NCI-H1417 treated with DMSO at 0.1 percent for 48 hours (cell line): ENCODE measurements around the gene FAXDC2.

Experiments
- DNase-seq: peaks from one replicate; lab custom pipeline; 2025; lab: John Stamatoyannopoulos, UW

The FAXDC2 gene, protein sequence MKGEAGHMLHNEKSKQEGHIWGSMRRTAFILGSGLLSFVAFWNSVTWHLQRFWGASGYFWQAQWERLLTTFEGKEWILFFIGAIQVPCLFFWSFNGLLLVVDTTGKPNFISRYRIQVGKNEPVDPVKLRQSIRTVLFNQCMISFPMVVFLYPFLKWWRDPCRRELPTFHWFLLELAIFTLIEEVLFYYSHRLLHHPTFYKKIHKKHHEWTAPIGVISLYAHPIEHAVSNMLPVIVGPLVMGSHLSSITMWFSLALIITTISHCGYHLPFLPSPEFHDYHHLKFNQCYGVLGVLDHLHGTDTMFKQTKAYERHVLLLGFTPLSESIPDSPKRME

DNA sequence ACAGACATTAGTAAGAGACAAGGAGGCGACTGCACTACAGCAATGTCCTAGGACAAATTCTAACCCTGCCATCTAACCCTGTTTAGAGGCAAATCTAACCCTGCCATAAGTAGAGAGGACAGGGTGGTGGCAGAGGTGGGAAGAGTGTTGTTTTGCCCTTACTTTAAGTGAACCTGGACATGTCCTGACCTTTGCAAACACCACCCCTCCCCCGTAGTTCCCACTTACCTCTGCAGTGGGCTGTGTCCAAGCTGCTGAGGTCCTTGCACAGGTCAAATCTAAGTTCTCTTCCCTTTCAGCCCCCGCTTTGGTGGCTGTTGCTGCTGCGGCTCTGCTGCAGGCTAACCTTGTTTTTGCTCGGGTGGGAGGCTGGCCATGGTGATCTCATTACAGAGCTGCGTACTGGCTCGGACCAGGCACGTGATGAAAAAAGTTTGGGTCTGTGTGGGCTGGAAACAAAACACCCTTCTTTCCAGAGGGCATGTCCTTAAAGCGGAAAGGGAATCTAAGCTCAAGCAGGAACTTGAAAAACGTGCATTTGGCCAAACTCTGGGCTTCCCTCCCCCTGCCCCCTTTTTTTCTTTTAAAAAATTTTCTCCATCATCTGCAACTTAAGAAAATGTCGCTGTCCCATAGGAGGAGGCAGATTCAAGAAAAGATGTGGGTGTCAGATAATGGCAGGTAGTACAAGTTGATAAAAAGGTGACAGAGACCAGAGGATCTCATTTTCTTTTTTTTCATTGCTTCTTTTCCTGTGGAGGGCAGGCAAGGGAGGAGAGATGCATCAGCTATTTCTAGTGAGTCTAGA is at the start of gene FAXDC2:
Gene FAXDC2, minus strand, starts transcription at position 349 of the 808 bp plus-strand sequence. CDS start 12,425 bp downstream, outside the sequence.
- no peak for DNase-seq

DNA sequence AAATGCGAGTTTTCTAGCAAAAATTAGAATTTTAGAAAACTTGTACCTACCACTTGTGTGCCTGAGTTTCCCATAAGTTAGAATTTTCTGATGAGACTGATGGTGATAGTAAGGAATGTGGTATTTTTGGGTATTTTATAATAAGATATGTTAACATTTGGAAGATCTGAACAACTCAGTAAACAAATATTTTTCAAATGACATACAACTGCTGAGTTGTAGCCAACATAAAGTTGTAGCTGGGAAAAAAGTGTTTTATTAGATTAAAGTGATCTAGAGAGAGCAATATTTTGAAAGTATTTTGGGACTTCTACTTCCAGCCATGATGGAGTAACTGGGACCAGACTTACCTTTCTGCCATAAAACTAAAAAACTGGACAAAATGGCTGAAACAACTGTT is 49.7 kb upstream of the FAXDC2 start:
- DNase-seq, result no peak

DNA sequence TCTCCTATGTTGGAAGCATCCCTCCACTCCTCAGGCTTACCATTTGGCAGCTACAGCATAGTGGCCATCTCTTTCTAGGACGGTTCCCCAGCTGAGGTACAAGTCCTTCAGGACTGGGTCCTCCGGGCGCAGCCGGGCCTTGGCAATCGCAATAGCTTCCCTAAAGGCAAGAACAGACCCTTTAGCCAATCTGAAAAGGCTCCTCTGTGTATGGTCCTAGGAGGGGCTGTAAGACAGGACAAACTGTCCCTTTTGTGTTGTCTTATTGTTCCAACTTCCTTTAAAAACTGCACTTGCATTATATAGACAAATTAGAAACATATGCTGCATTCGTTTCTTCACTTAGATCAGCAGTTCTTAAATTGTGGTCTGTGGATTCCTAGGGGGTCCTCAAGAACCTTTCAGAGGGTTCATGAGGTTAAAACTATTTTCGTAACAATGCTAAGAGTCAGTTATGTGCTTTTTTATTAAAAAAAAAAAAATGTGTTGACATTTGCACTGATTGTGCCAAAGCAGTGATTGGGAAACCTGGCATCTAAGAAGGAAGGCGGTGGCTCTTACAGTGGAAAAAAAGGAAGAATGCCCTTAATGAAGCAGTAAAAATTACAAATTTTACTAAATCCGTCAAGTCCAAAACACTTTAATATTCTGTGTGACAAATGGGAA is 48.9 kb upstream of the FAXDC2 start:
- DNase-seq, result no peak

DNA sequence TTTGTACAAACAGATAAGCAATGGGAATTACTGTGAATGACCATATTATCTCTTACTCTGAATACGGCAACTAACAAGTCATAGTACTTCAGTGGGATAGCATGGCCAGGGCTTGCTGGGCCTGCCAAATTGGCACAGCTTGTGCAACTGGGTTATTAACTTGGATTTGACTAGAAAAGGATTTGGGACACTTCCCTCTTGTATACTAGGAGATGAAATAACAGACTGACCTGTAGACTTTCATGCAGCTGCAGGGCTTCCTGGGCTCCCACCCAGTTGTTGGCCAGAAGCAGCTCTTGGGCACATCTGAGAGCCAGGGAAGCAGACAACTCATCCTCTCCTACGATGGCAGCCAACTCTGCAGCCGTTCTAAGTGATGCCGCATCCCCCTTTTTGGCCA is 47.8 kb upstream of the FAXDC2 start:
- DNase-seq, result no peak

DNA sequence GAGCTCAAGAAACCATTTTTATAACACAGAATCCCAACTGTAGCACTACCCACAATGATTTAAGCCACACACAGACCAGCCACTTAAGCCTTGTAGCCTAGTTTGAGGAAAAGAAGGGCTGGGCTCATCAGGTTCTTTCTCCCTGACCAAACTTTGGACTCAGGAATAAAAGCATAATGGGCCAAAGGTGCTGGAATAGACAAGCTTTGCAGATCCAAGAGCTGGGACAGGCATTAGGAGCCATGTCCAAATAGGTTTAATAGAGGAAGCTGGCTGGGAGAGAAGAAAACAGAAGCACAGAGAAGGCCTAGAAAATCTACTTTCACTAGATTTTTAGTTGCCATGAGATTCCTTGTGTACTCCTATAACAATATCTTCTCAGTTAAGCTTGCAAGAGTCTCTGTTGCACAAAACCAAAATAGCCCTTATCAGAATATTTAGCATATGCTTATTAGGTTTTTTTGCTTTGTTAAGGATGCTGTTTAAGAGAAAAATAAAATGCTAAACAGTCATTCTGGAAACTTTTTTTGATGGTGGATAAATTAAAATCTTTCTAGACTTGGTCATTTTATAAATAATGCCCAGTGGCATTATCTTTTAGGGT is 46.3 kb upstream of the FAXDC2 start:
- DNase-seq, result no peak

DNA sequence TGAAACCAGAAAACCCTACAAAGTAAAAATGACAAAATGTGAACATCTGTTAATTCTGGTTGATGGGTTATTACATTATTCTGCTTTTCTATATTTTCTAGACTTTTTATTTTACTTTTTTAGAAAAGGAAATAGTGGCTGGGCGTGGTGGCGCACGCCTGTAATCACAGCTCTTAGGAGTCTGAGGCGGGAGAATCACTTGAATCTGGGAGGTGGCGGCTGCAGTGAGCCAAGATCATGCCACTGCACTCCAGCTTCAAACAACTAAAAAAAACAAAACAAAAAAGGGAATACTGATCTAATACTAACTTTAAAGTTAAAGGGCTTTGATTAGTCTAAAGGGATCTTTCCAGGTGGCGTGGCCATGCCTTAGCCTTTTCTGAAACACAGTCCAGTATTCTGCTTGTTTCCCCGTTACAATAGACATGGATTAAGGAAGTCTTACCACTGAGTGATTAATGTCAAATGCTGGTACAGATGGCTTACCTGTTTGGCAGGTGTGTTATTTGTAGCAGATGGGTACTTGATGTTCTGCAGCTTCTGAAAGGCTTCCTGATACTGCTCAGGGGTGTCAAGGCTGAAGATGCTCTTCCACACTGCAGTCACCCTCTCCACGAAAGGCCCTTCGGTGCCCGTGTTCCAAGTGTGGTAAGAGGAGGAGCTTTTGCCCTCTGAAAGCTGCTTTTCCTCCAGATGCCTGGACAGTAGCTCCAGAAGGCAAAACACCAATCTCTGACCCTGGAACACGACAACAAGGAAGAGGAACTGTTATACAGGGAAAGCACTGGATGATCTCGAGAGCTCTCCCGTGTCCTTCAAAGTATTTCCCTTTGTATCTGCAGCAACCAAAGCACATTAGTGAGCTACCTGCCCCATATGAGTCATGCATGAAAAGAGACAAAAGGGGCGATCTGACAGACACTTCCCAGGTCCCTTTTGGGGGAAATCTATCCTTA is 45.5 kb upstream of the FAXDC2 start:
- DNase-seq, result no peak

DNA sequence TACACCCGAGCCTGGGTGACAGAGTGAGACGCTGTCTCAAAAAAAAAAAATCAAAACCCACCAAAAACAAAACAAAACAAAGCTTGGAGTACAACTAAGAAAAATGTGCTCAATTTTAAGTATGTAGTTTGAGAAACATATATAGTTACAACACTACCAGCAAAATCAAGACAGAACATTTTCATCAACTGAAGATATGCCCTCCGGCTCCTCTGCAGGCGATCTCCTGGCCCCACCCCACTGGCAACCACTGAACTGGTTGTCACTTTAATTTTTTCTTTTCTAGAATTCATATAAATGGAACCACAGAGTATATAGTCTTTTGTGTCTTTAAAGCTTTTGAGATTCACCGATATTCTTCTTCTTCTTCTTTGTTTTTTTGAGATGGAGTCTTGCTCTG is 43.0 kb upstream of the FAXDC2 start:
- no peak for DNase-seq

DNA sequence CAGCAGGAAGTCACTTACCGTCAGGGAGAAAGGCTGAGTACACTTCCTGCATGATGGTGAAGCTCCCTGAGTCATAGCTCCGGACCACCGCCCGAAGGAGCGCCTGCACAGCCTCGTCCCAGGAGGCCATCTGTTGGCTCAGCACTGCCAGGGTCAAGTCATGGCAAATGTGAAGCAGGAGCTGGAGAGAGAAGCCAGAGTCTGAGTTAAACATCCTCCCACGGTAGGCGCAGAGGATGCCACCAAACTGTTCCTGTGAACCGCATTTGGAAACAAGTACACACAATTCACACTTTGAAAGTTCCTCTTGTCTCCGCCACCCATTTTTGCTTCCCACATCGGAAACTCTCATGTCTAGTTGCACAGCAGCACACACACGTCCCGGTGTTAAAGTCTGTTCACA is 42.0 kb upstream of the FAXDC2 start:
- DNase-seq, result no peak

DNA sequence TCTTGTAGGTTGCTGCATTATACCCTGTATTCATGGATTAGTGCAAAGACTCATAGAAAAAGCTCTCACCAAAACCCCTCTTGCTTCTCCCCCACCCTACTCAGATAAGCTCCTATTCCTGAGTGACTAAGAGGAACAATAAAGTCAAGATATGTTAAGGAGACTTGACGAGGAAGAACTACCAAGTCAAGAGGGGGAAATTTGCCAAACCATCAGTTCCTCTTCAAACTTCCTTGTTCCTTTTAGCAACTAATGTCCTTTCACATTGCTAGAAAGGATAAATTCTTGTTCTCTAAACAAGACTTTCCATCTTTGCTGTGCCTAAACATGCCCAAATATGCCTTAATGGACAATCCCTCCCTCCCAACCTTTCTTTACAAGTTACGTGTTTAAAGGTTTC is 35.0 kb upstream of the FAXDC2 start:
- DNase-seq, result no peak

DNA sequence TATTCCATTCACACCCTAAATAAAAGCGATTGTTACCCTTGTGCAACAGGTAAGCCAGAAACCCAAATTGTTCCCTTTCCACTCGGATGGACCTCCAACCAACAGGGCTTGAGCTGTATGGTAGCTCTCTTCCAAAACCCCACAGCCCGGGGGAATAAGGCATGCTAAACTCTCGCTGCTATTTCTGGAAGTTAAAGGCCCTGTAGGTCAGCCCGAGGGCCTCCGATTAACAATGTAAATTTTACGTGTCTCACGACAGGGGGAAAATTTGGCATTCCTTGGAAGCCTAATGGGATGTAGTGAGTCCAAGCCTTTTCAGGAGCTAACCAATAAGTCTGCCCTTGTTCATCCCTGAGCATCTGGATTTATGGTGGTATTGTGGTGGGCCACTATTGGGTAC is 34.0 kb upstream of the FAXDC2 start:
- no peak for DNase-seq

DNA sequence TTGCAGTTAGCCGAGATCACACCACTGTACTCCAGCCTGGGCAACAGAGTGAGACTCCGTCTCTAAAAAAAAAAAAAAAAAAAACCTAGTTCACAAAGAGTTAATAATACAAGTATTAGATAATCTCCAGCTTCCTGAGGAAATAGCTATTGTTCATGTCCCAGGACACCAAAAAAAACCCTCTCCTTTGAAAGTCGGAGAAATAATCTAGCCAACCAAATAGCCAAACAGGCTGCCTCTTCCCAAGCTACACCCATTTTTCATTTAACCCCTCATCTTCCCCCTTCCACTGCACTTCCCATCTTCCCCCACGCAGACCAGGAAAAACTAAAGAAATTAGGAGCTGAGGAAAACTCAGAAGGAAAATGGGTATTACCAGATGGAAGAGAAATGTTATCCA is 31.6 kb upstream of the FAXDC2 start:
- DNase-seq, result no peak

DNA sequence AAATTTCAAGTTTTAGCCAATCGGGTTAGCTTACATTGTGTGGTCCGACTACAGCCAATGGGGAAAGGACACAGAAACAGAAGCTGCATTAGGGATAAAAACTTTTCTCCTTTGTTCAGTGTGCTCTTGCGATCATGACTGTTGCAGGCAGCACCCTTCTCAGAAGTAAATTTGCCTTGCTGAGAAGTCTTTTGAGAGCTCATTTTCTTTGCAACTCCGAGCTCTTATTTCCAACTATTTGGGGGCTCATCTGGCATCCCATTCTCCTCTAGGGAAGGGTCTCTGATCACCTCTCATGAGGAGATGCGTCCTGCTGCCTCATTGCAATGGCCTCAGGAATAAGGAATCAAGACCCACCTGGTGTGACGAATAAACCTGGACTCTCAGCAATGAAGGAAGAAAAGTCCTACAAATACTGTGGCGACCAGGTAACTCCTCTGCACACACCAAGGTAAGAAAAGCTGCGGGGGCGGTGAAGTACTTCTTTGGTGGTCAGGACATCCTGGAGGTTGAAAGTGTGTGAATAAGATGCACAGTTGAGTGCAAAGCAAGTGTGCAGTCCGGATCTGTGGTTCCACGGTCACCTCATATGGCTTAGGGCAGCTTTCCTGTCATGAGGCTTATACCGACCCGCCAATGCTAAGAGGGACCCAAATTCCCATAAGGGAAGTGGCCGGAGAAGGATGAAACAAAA is 28.4 kb upstream of the FAXDC2 start:
- DNase-seq, result no peak

DNA sequence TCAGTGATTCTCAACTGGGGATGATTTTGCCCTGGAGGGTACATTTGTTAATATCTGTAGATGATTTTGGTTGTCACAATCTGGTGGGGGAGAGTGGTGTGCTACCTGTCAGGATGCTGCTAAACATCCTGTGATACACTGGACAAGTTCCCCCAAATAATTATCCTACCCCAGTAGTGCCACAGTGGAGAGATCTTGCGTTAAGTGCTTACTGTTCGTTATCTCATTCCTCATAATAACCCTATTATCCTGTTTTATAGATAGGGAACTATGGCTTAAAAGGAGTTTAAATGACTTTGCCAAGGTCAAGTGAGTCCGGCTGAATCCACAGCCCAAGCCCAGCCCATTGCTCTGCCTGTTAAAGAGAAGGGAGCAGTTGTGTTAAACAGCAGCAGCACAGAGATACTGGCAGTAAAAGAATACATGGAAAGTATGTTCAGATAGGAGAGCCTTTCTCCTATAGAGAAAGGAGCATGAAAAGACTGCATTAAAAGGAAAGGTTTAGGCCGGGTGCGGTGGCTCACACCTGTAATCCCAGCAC is 23.5 kb upstream of the FAXDC2 start:
- DNase-seq, result no peak

DNA sequence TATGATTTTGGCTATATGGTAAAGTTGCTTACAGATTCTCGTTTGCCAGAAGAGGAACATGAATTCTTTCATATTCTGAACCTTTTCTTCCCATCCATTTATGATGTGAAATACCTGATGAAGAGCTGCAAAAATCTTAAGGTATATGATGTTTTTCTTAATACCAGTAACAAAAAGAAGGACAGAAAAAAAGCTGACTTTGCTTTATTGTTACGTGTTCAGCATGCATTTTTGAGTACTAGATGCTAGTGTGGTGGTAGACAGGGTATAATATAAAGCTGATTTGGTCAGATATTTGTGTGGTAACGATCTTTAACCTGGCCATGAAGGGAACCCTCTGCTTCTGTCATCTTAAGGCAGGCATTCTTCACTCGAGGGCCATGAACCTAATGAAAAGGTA is 21.3 kb upstream of the FAXDC2 start:
- no peak for DNase-seq

DNA sequence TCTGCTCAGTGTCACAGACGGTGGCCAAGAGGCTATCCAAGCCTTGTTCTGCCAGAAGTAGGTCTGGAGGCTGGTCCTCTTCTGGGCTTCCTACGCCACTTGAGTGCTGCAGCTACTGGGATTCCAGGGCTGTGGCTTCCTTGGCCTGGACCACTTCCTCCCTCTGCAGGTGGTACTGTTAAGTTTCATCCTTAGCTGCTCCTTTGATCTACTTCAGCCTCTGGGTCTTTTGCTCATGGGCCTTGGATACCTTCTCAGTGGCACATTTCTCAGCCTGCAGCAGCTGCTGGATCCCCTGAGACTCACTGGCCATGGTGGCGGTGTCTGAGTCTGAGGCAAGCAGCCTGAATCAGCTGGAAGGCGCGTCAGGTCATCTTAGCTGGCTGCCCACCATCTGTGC is 18.3 kb upstream of the FAXDC2 start:
- DNase-seq, result no peak

DNA sequence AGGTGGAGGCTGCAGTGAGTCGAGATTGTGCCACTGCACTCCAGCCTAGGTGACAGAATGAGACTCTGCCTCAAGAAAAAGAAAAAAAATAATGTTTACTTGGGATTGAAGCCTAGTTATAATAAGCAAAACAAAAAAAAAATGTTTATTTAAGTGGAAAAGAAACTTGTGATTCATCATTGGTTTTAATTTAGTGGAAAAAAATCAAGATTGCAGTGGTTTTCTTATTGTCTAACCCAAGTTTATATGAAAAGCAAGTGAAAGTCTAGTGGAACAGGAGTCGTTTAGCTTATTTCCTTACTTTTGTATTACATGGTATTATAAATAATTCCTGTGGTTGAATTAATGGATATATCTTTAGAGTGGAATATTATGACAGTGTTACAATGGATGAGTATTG is 16.4 kb upstream of the FAXDC2 start:
- no peak for DNase-seq

DNA sequence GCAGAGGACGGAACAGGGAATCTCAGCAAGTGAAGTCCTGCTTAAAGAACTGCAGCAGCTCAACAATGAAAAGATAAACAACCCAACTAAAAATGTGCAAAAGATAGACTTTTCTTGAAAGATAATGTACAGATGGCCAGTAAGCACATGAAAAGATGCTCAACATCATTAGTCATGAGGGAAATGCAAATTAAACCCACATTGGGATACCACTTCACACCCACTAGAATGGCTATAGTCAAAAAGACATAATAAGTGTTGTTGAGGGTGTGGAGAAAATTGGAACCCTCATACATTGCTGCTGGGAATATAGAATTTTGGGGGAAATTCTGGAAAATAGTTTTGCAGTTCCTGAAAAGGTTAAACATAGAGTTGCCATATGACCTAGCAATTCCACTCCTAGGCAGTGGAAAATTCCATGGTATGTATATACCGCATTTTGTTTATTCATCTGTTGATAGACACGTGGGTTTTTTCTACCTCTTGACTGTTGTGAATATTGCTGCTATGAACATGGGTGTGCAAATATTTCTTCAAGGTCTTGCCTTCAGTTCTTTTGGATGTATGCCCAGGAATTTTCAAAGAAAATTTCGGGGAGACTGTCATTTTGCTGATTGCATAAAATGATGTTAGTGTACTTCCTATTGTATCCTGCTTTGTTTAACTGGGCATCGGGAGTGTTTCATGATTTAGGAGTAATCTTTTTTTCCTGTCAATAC is 15.2 kb upstream of the FAXDC2 start:
- no peak for DNase-seq

DNA sequence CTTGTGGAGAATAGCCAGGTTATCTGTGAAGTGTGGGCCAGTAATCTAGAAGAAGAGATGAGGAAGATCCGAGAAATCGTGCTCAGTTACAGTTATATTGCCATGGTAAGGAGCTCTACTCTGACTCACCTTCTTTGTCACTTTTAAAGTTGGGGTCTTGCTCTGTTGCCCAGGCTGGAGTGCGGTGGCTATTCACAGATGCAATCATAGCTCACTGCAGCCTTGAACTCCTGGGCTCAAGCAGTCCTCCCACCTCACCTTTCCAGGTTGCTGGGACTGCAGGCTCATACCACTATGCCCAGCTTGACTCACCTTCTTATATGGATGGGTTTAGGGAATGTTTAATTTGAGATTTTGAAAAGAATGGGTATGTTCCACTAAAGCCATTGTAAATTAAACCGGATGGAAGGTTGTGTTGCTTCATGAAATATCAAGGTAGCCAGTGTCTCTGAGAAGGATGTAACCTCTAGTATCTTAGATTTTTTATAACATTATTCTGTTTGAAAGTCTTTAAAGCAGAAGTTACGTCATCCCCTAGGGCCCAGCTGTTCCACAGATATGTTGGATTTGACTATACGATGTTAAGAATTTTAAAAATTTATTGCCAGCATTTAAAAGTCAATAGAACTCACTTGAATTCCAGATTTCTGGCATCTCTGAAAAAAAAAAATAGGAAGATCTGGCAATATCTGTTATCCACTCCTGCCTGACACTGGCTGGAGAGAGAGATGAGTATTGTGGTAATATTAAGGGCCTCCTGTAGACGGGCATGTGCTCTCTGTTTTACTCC is 13.1 kb upstream of the FAXDC2 start:
- DNase-seq, result no peak

DNA sequence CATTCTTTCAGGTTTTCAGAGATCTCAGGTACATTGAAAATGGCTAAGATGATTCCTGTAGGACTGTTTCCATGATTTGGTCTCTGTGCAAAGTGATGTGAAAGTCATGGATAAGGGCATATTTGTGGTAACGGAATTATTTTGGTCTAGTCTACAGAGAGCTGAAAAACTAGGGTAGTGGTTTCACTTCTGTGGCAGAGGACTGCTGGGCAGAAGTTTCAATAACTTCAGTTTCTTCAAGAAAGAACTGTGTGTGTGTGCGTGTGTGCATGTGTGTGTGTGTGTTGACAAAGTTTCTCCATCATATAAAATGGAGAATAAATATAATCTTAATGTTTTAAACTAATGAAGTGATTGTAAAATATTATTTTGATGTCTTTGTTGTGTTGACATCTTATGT is 12.4 kb upstream of the FAXDC2 start:
- DNase-seq, result no peak
